ENCODE results near the gene ARID1A.
A peak's percentile ranks its signal among the peaks of the same experiment; 100 is the strongest.

ARID1A gene

DNA sequence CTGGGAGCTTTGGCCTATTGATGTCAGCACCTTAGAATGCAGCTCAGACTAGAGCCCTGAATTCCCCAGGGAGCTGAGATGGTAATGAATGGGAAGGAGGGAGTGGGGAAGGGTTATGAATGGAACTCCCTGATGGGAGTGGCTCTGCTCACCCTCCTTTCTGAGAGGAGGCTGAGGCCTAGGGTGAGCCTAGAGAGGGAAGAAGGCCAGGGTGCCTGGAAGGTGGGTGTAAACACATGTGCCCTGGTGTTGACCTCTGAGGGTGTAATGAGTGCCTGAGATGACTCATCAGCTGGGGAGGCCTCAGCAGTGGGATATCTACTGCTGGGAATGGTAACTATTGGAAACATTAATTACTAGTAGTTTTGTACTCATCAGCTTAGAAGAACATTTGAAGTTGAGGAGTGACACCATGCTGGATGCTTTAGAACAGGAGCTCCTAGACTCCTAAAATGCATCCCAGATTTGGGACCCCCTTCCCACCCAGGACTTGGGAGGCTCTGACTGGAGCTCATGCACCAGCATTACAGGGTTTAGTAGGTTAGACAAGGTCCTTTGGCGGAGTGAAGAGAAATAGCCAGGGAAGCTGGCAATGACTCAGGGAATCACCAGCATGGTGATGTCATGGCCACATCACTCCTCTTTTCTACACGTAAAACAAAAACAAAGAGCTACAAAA, 76.0 kb downstream of the ARID1A start:
- no peak for DNase-seq
- Histone ChIP-seq H3K4me2 (ENCODE audit: insufficient read depth, low read length) (no peak overlapping the region), H3K9ac (ENCODE audit: low read depth, low read length) (no peak overlapping the region), H3K27me3 (ENCODE audit: insufficient read depth, low read length, poor library complexity) (no peaks in the 10 kb centered on the region), H3K36me3 (ENCODE audit: insufficient read depth, low read length) (peaks cover 98% of the 10 kb centered on the region), H3K4me1 (ENCODE audit: insufficient read depth, low read length) (no peaks in the 10 kb centered on the region), H3K9me3 (ENCODE audit: insufficient read depth, low read length, severe bottlenecking) (no peaks in the 10 kb centered on the region), H3K79me2 (ENCODE audit: insufficient read depth, low read length) (peaks cover 28% of the 10 kb centered on the region), H4K20me1 (ENCODE audit: insufficient read depth, low read length) (peaks cover 19% of the 10 kb centered on the region), H3K4me3 (ENCODE audit: low read depth in 1 of 2, low read length in 2 of 2) (no peak overlapping the region), H3K27ac (ENCODE audit: low read length) (no peak overlapping the region), H2AFZ (ENCODE audit: low read depth, low read length) (no peak overlapping the region)
- ATAC-seq (ENCODE audit: insufficient read depth, low read depth): 0 out of 3 replicates have a peak, but pooled peaks have one; percentile 18
- TF ChIP-seq, protein P1, sequence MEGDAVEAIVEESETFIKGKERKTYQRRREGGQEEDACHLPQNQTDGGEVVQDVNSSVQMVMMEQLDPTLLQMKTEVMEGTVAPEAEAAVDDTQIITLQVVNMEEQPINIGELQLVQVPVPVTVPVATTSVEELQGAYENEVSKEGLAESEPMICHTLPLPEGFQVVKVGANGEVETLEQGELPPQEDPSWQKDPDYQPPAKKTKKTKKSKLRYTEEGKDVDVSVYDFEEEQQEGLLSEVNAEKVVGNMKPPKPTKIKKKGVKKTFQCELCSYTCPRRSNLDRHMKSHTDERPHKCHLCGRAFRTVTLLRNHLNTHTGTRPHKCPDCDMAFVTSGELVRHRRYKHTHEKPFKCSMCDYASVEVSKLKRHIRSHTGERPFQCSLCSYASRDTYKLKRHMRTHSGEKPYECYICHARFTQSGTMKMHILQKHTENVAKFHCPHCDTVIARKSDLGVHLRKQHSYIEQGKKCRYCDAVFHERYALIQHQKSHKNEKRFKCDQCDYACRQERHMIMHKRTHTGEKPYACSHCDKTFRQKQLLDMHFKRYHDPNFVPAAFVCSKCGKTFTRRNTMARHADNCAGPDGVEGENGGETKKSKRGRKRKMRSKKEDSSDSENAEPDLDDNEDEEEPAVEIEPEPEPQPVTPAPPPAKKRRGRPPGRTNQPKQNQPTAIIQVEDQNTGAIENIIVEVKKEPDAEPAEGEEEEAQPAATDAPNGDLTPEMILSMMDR (IDR thresholded peaks at IDR 0.05; ENCODE audit: borderline replicate concordance, extremely low read depth, low read length, poor library complexity, severe bottlenecking): no peak
- TF ChIP-seq EZH2 (IDR thresholded peaks at IDR 0.05; ENCODE audit: borderline replicate concordance, low read depth, low read length, severe bottlenecking): no peak

DNA sequence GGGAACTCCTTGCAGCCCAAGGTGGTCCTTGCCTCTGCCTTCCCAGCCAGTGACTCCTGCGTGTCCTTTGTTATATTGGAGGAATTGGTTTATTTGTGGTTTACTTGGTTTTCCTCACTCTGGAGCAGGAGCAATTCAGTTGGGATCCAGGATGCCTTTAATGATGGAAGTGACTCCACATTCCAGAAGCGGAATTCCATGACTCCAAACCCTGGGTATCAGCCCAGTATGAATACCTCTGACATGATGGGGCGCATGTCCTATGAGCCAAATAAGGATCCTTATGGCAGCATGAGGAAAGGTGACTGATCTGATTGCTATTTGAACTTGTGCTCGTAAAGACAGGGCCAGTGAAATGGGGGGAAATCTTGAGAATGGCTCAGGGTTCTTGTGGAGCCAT, 76.9 kb downstream of the ARID1A start:
- Histone ChIP-seq H3K4me3 (ENCODE audit: low read depth in 1 of 2, low read length in 2 of 2) (no peak overlapping the region), H3K27ac (ENCODE audit: low read length) (no peak overlapping the region; the same call in 1 of the 2 replicates), H3K36me3 (ENCODE audit: insufficient read depth, low read length) (peaks cover 98% of the 10 kb centered on the region), H2AFZ (ENCODE audit: low read depth, low read length) (no peak overlapping the region), H3K27me3 (ENCODE audit: insufficient read depth, low read length, poor library complexity) (no peaks in the 10 kb centered on the region), H3K9ac (ENCODE audit: low read depth, low read length) (no peak overlapping the region), H3K79me2 (ENCODE audit: insufficient read depth, low read length) (peaks cover 31% of the 10 kb centered on the region), H4K20me1 (ENCODE audit: insufficient read depth, low read length) (peaks cover 19% of the 10 kb centered on the region), H3K4me1 (ENCODE audit: insufficient read depth, low read length) (no peaks in the 10 kb centered on the region), H3K9me3 (ENCODE audit: insufficient read depth, low read length, severe bottlenecking) (no peaks in the 10 kb centered on the region), H3K4me2 (ENCODE audit: insufficient read depth, low read length) (no peak overlapping the region)
- no peak for TF ChIP-seq EZH2 (IDR thresholded peaks at IDR 0.05; ENCODE audit: borderline replicate concordance, low read depth, low read length, severe bottlenecking)
- TF ChIP-seq, protein P1 (IDR thresholded peaks at IDR 0.05; ENCODE audit: borderline replicate concordance, extremely low read depth, low read length, poor library complexity, severe bottlenecking): no peak
- no peak for DNase-seq
- ATAC-seq (ENCODE audit: insufficient read depth, low read depth): no peak

DNA sequence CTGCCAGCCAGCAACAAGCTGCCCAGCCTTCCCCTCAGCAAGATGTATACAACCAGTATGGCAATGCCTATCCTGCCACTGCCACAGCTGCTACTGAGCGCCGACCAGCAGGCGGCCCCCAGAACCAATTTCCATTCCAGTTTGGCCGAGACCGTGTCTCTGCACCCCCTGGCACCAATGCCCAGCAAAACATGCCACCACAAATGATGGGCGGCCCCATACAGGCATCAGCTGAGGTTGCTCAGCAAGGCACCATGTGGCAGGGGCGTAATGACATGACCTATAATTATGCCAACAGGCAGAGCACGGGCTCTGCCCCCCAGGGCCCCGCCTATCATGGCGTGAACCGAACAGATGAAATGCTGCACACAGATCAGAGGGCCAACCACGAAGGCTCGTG, 78.6 kb downstream of the ARID1A start:
- no peaks in the 10 kb centered on the region for H3K27me3 ChIP-seq (ENCODE audit: insufficient read depth, low read length, poor library complexity)

More for the DNA sequence above, 78.6 kb downstream of the ARID1A start:
- no peak for TF ChIP-seq EZH2 (IDR thresholded peaks at IDR 0.05; ENCODE audit: borderline replicate concordance, low read depth, low read length, severe bottlenecking)
- TF ChIP-seq, protein P1 (IDR thresholded peaks at IDR 0.05; ENCODE audit: borderline replicate concordance, extremely low read depth, low read length, poor library complexity, severe bottlenecking): no peak
- no peak overlapping the region for H3K4me2 ChIP-seq (ENCODE audit: insufficient read depth, low read length)
- H4K20me1 ChIP-seq (ENCODE audit: insufficient read depth, low read length): peaks cover 24% of the 10 kb centered on the region
- H3K4me1 ChIP-seq (ENCODE audit: insufficient read depth, low read length): no peaks in the 10 kb centered on the region
- H3K4me3 ChIP-seq (ENCODE audit: low read depth in 1 of 2, low read length in 2 of 2): no peak overlapping the region
- no peak overlapping the region for H3K27ac ChIP-seq (ENCODE audit: low read length)
- H2AFZ ChIP-seq (ENCODE audit: low read depth, low read length): no peak overlapping the region
- H3K9me3 ChIP-seq (ENCODE audit: insufficient read depth, low read length, severe bottlenecking): no peaks in the 10 kb centered on the region
- peaks cover 36% of the 10 kb centered on the region for H3K79me2 ChIP-seq (ENCODE audit: insufficient read depth, low read length)
- H3K36me3 ChIP-seq (ENCODE audit: insufficient read depth, low read length): peaks cover 98% of the 10 kb centered on the region
- DNase-seq (no peak), ATAC-seq (ENCODE audit: insufficient read depth, low read depth) (no peak)
- H3K9ac ChIP-seq (ENCODE audit: low read depth, low read length): no peak overlapping the region
